Neural cell (in vitro differentiated cells): ENCODE measurements around the gene HEYL. TPM values are rescaled to one million over a fixed set of nuclear protein-coding genes. Genes with fewer than 3 reads are reported as not detected.

Experiments used
- H2AFZ ChIP-seq: fragments of 200-600, 300-800 bp; sonication (generic), shearing (Covaris generic); 2 replicates; pipeline ENCODE4 v1.6.0; 2014; ENCODE audit warnings: low read depth, mild to moderate bottlenecking, antibody characterized with exemption, low read length, moderate library complexity
- H3F3A ChIP-seq: fragments of 200-600 bp; shearing (Covaris generic); 2 replicates; pipeline ENCODE4 v1.6.1; 2016; ENCODE audit warnings: mild to moderate bottlenecking, moderate library complexity, mixed read lengths, antibody characterized with exemption, low read length; ENCODE audit not compliant: insufficient read depth, poor library complexity, severe bottlenecking
- H3K27ac ChIP-seq: fragments of 200-600, 300-800 bp; sonication (generic), shearing (Covaris generic); 2 replicates; pipeline ENCODE4 v1.5.1; 2014; ENCODE audit warnings: mild to moderate bottlenecking, low read length, moderate library complexity
- H3K27me3 ChIP-seq: fragments of 300-800, 200-600 bp; sonication (generic), shearing (Covaris generic); 2 replicates; pipeline ENCODE4 v1.6.0; 2014; ENCODE audit warnings: mild to moderate bottlenecking, low read depth, low read length, moderate library complexity; ENCODE audit not compliant: insufficient read depth
- H3K36me3 ChIP-seq: fragments of 300-800, 200-600 bp; sonication (generic), shearing (Covaris generic); 2 replicates; pipeline ENCODE4 v1.5.1; 2014; ENCODE audit warnings: mild to moderate bottlenecking, antibody characterized with exemption, low read length, moderate library complexity; ENCODE audit not compliant: insufficient read depth
- H3K4me2 ChIP-seq: fragments of 300-800, 200-600 bp; sonication (generic), shearing (Covaris generic); 2 replicates; pipeline ENCODE4 v1.6.0; 2014; ENCODE audit warnings: mild to moderate bottlenecking, low read length
- H3K4me3 ChIP-seq: fragments of 300-800, 200-600 bp; sonication (generic), shearing (Covaris generic); 2 replicates; pipeline ENCODE4 v1.5.1; 2014; ENCODE audit warnings: mild to moderate bottlenecking, low read length, moderate library complexity
- H3K79me2 ChIP-seq: fragments of 200-600 bp; shearing (Covaris generic); replicated peaks from 2 replicates; pipeline ENCODE4 v1.6.0; 2014; ENCODE audit warnings: mild to moderate bottlenecking, low read length, moderate library complexity; ENCODE audit not compliant: insufficient read depth
- H3K9ac ChIP-seq: fragments of 300-800, 200-600 bp; sonication (generic), shearing (Covaris generic); 2 replicates; pipeline ENCODE4 v1.6.1; 2016; ENCODE audit warnings: mild to moderate bottlenecking, low read length, mixed read lengths
- H3K9me2 ChIP-seq: fragments of 200-600 bp; shearing (Covaris generic); 2 replicates; pipeline ENCODE4 v1.6.1; 2016; ENCODE audit warnings: mild to moderate bottlenecking, low read length, mixed read lengths; ENCODE audit not compliant: insufficient read depth
- H3K9me3 ChIP-seq: fragments of 200-600, 300-800 bp; sonication (generic), shearing (Covaris generic); 2 replicates; pipeline ENCODE4 v1.6.1; 2016; ENCODE audit warnings: mild to moderate bottlenecking, mixed run types, low read length, moderate library complexity, mixed read lengths
- H4K20me1 ChIP-seq: fragments of 200-600 bp; shearing (Covaris generic); 2 replicates; pipeline ENCODE4 v1.6.1; 2016; ENCODE audit warnings: mild to moderate bottlenecking, mixed run types; ENCODE audit not compliant: insufficient read depth
- EP300 ChIP-seq: fragments of 450-650 bp; conservative IDR thresholded peaks from 2 replicates; pipeline ENCODE4 v1.6.1; 2014; ENCODE audit warnings: antibody characterized with exemption, mild to moderate bottlenecking, moderate library complexity; ENCODE audit not compliant: poor library complexity, severe bottlenecking
- EZH2 ChIP-seq: fragments of 200-600, 300-800 bp; shearing (Covaris generic), sonication (generic); IDR thresholded peaks from 2 replicates; pipeline ENCODE4 v1.6.1; 2014; ENCODE audit warnings: antibody characterized with exemption, low read length, borderline replicate concordance, mild to moderate bottlenecking; ENCODE audit not compliant: insufficient read depth, poor library complexity, severe bottlenecking
- MXI1 ChIP-seq: fragments of 450-650 bp; conservative IDR thresholded peaks from 2 replicates; pipeline ENCODE4 v1.6.1; 2014; ENCODE audit warnings: antibody characterized with exemption, mild to moderate bottlenecking; ENCODE audit not compliant: poor library complexity, severe bottlenecking
- POLR2AphosphoS5 ChIP-seq: IDR thresholded peaks from 2 replicates; pipeline ENCODE4 v1.6.1; 2012
- RAD21 ChIP-seq: fragments of 450-650 bp; conservative IDR thresholded peaks from 2 replicates; pipeline ENCODE4 v1.6.1; 2014; ENCODE audit warnings: antibody characterized with exemption, mild to moderate bottlenecking, moderate library complexity
- REST ChIP-seq: IDR thresholded peaks from 2 replicates; pipeline ENCODE4 v1.6.1; 2012; ENCODE audit warnings: borderline replicate concordance
- SMC3 ChIP-seq: fragments of 450-650 bp; conservative IDR thresholded peaks from 2 replicates; pipeline ENCODE4 v1.6.1; 2014; ENCODE audit warnings: antibody characterized with exemption, mild to moderate bottlenecking, moderate library complexity; ENCODE audit not compliant: poor library complexity
- TAF1 ChIP-seq: IDR thresholded peaks from 2 replicates; pipeline ENCODE4 v1.6.1; 2012; ENCODE audit warnings: low read depth
- polyA plus RNA-seq: library from polyadenylated mRNA; depleted of rRNA; stranded (reverse); fragments of >200 nt; gene quantifications from 2 replicates; pipeline ENCODE4 v1.2.3, GENCODE V29; 2014
- TF ChIP-seq, protein P1 (sequence below): fragments of 450-650 bp; IDR thresholded peaks from 2 replicates; pipeline ENCODE4 v1.5.1; 2014; ENCODE audit warnings: antibody characterized with exemption, mild to moderate bottlenecking, moderate library complexity; ENCODE audit not compliant: poor library complexity, severe bottlenecking

HEYL gene
- polyA plus RNA-seq, 1 donor from 2014 or later: not detected

DNA sequence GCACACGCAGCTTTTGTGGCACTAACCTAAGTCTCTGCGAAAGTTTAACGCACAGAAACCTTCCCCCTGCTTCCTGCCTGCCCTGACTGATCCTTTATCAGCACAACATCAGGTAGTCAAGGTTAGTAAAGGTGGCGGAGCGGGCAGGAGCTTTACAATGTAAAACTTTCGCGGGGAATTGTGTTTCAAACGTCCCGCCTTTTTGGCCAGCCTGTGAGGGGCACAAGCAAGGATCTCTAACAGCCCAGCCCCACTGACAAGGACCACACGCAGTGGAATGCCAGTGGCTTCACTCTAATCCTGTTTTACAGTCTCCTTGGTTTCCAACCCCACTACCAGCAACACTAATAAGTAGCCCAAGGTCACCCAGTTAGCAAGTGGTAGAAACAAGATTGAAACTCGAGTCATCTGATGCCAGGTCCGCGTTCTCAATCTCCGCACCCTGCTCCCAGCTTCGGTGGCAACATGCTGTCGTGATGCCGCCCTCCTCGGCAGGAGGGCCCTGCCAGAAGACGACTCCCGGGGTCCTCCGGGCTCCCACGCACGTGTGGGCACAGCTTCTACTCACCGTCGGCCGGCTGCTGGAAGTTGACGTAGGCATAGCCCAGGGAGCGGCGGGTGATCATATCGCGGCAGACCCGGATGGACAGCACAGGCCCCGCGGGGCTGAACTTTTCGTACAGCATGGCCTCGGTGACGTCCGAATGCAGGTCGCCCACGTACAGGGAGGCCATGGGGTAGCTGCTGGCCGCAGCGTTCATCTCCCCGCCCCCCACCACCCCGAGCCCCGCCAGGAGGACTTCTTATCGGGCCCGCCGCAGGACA, 64.0 kb downstream of the HEYL start:
- Histone ChIP-seq H3K9me2 (no peaks in the 10 kb centered on the region), H2AFZ (peak overlapping the region; percentile 45), H3F3A (no peaks in the 10 kb centered on the region), H3K9me3 (no peaks in the 10 kb centered on the region), H3K36me3 (peaks cover 10% of the 10 kb centered on the region), H3K4me2 (peak overlapping the region; percentile 86), H4K20me1 (peaks cover 12% of the 10 kb centered on the region), H3K27me3 (no peaks in the 10 kb centered on the region), H3K9ac (peak overlapping the region; percentile 83), H3K27ac (no peak overlapping the region), H3K79me2 (peaks cover 42% of the 10 kb centered on the region), H3K4me3 (peak overlapping the region; percentile 96)
- TF ChIP-seq, protein P1, sequence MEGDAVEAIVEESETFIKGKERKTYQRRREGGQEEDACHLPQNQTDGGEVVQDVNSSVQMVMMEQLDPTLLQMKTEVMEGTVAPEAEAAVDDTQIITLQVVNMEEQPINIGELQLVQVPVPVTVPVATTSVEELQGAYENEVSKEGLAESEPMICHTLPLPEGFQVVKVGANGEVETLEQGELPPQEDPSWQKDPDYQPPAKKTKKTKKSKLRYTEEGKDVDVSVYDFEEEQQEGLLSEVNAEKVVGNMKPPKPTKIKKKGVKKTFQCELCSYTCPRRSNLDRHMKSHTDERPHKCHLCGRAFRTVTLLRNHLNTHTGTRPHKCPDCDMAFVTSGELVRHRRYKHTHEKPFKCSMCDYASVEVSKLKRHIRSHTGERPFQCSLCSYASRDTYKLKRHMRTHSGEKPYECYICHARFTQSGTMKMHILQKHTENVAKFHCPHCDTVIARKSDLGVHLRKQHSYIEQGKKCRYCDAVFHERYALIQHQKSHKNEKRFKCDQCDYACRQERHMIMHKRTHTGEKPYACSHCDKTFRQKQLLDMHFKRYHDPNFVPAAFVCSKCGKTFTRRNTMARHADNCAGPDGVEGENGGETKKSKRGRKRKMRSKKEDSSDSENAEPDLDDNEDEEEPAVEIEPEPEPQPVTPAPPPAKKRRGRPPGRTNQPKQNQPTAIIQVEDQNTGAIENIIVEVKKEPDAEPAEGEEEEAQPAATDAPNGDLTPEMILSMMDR: no peak
- TF ChIP-seq POLR2AphosphoS5 (no peak), SMC3 (no peak), REST (peak; percentile 16), TAF1 (no peak), EZH2 (no peak), MXI1 (peak; percentile 70), EP300 (no peak), RAD21 (no peak)

- no peaks in the 10 kb centered on the region for H3K9me2 ChIP-seq
- peaks cover 17% of the 10 kb centered on the region for H3K36me3 ChIP-seq
- H3K4me3 ChIP-seq: peak overlapping the region; percentile 96
- H3K4me2 ChIP-seq: peak overlapping the region; percentile 86
- H4K20me1 ChIP-seq: peaks cover 12% of the 10 kb centered on the region
- no peaks in the 10 kb centered on the region for H3F3A ChIP-seq
- peak overlapping the region; percentile 83 for H3K9ac ChIP-seq
- H3K27me3 ChIP-seq: no peaks in the 10 kb centered on the region
- no peaks in the 10 kb centered on the region for H3K9me3 ChIP-seq
- TF ChIP-seq, protein P1: no peak
- TF ChIP-seq POLR2AphosphoS5: no peak
- no peak for TF ChIP-seq MXI1
- TF ChIP-seq RAD21: no peak
- TF ChIP-seq SMC3: no peak
- TF ChIP-seq TAF1: no peak
- no peak for TF ChIP-seq REST
- no peak for TF ChIP-seq EP300
- TF ChIP-seq EZH2: no peak
- H3K27ac ChIP-seq: no peak overlapping the region
- H3K79me2 ChIP-seq: peaks cover 42% of the 10 kb centered on the region
- no peak overlapping the region for H2AFZ ChIP-seq
Observed at GRCh38 chr1:39574646-39575045, 64.8 kb downstream of the HEYL start.
